Loucy (cell line): Measurements from ENCODE around the gene TMOD1.

Source experiments
- EZH2phosphoT487 ChIP-seq: fragments of 200-600 bp; IDR thresholded peaks from 2 replicates; pipeline ENCODE4 v1.6.1; 2018; ENCODE audit warnings: antibody characterized with exemption, mild to moderate bottlenecking, moderate library complexity, borderline replicate concordance
- TF ChIP-seq, protein P1 (sequence below): fragments of 200-600 bp; sonication (generic); conservative IDR thresholded peaks from 2 replicates; pipeline ENCODE4 v1.5.1; 2014; ENCODE audit warnings: mild to moderate bottlenecking, antibody characterized with exemption, low read length

DNA sequence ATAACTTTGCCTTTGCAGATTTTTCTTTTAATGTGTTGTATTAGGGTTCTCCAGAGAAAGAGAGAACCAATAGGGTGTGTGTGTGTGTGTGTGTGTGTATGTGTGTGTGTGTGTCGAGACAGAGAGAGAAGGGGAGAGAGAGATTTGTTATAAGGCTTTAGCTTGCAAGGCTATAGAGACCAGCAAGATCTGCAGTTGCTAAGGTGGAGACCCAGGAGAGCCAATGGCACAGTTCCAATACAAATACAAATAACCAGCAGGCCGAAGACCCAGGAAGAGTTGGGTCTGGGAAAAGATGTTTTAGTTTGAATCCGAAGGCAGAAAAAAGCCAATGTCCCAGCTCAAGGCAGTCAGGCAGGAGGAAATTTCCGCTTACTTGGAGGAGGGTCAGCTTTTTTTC lies 23.0 kb downstream of the TMOD1 start:
- TF ChIP-seq, protein P1, sequence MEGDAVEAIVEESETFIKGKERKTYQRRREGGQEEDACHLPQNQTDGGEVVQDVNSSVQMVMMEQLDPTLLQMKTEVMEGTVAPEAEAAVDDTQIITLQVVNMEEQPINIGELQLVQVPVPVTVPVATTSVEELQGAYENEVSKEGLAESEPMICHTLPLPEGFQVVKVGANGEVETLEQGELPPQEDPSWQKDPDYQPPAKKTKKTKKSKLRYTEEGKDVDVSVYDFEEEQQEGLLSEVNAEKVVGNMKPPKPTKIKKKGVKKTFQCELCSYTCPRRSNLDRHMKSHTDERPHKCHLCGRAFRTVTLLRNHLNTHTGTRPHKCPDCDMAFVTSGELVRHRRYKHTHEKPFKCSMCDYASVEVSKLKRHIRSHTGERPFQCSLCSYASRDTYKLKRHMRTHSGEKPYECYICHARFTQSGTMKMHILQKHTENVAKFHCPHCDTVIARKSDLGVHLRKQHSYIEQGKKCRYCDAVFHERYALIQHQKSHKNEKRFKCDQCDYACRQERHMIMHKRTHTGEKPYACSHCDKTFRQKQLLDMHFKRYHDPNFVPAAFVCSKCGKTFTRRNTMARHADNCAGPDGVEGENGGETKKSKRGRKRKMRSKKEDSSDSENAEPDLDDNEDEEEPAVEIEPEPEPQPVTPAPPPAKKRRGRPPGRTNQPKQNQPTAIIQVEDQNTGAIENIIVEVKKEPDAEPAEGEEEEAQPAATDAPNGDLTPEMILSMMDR = no peak
- TF ChIP-seq EZH2phosphoT487 = no peak
